HEK293 (cell line): ENCODE measurements around the gene DHX16.

ENCODE experiments used
- CTCF ChIP-seq: fragments of 450-650 bp; formaldehyde crosslinking; IDR thresholded peaks from 2 replicates; pipeline ENCODE4 v1.5.1; 2016; ENCODE audit warnings: missing biosample characterization, missing genetic modification characterization
- GLI2 ChIP-seq: fragments of 450-650 bp; formaldehyde crosslinking; IDR thresholded peaks from 2 replicates; pipeline ENCODE4; 2017; ENCODE audit warnings: missing biosample characterization, missing genetic modification characterization, low read depth, borderline replicate concordance
- GLIS1 ChIP-seq: fragments of 450-650 bp; formaldehyde crosslinking; IDR thresholded peaks from 2 replicates; pipeline ENCODE4 v1.5.1; 2016; ENCODE audit warnings: missing biosample characterization, missing genetic modification characterization
- HOXD13 ChIP-seq: sonication (generic); formaldehyde crosslinking; IDR thresholded peaks from 2 replicates; pipeline ENCODE4 v1.8.0; 2022; ENCODE audit warnings: missing genetic modification reagents, borderline replicate concordance
- INSM2 ChIP-seq: fragments of 450-650 bp; formaldehyde crosslinking; IDR thresholded peaks from 2 replicates; pipeline ENCODE4 v1.5.1; 2016; ENCODE audit warnings: missing biosample characterization, missing genetic modification characterization
- KLF10 ChIP-seq: fragments of 450-650 bp; IDR thresholded peaks from 2 replicates; pipeline ENCODE4 v1.5.1; 2018; ENCODE audit warnings: missing biosample characterization, mild to moderate bottlenecking, missing genetic modification characterization
- MYNN ChIP-seq: fragments of 450-650 bp; formaldehyde crosslinking; IDR thresholded peaks from 2 replicates; pipeline ENCODE4 v1.5.1; 2016; ENCODE audit warnings: missing biosample characterization, missing genetic modification characterization, borderline replicate concordance
- SP2 ChIP-seq: fragments of 450-650 bp; formaldehyde crosslinking; IDR thresholded peaks from 2 replicates; pipeline ENCODE4 v1.5.1; 2016; ENCODE audit warnings: missing biosample characterization, missing genetic modification characterization
- TCF7L2 ChIP-seq: IDR thresholded peaks from 2 replicates; pipeline ENCODE4 v1.6.1; 2011; ENCODE audit warnings: low read depth, mild to moderate bottlenecking, inconsistent platforms, low read length, moderate library complexity, borderline replicate concordance
- TSHZ1 ChIP-seq: fragments of 450-650 bp; formaldehyde crosslinking; IDR thresholded peaks from 2 replicates; pipeline ENCODE4 v1.5.1; 2016; ENCODE audit warnings: missing biosample characterization, missing genetic modification characterization, borderline replicate concordance
- ZBTB26 ChIP-seq: fragments of 450-650 bp; formaldehyde crosslinking; optimal IDR thresholded peaks from 2 replicates; pipeline ENCODE3; 2016; ENCODE audit warnings: missing biosample characterization, mild to moderate bottlenecking, missing genetic modification characterization
- ZBTB6 ChIP-seq: fragments of 450-650 bp; formaldehyde crosslinking; IDR thresholded peaks from 2 replicates; pipeline ENCODE4 v1.5.1; 2017; ENCODE audit warnings: missing biosample characterization, missing genetic modification characterization
- ZFP37 ChIP-seq: fragments of 450-650 bp; formaldehyde crosslinking; IDR thresholded peaks from 2 replicates; pipeline ENCODE4 v1.5.1; 2016; ENCODE audit warnings: missing biosample characterization, missing genetic modification characterization
- ZNF350 ChIP-seq: fragments of 450-650 bp; formaldehyde crosslinking; IDR thresholded peaks from 2 replicates; pipeline ENCODE4 v1.5.0; 2017; ENCODE audit warnings: missing biosample characterization, mild to moderate bottlenecking, missing genetic modification characterization
- ZNF362 ChIP-seq: fragments of 450-650 bp; formaldehyde crosslinking; IDR thresholded peaks from 2 replicates; pipeline ENCODE4 v1.5.1; 2016; ENCODE audit warnings: missing biosample characterization, missing genetic modification characterization
- ZNF398 ChIP-seq: fragments of 450-650 bp; formaldehyde crosslinking; IDR thresholded peaks from 2 replicates; pipeline ENCODE4 v1.5.1; 2017; ENCODE audit warnings: missing biosample characterization, missing genetic modification characterization
- ZNF416 ChIP-seq: fragments of 450-650 bp; formaldehyde crosslinking; IDR thresholded peaks from 2 replicates; pipeline ENCODE4 v1.5.1; 2016; ENCODE audit warnings: missing biosample characterization, missing genetic modification characterization
- ZNF473 ChIP-seq: fragments of 450-650 bp; formaldehyde crosslinking; IDR thresholded peaks from 2 replicates; pipeline ENCODE4 v1.5.1; 2017; ENCODE audit warnings: missing biosample characterization, missing genetic modification characterization
- ZNF558 ChIP-seq: fragments of 450-650 bp; formaldehyde crosslinking; IDR thresholded peaks from 2 replicates; pipeline ENCODE4 v1.5.1; 2016; ENCODE audit warnings: missing biosample characterization, missing genetic modification characterization
- ZNF624 ChIP-seq: fragments of 450-650 bp; formaldehyde crosslinking; IDR thresholded peaks from 2 replicates; pipeline ENCODE4 v1.5.1; 2017; ENCODE audit warnings: missing biosample characterization, missing genetic modification characterization
- ZNF664 ChIP-seq: fragments of 450-650 bp; formaldehyde crosslinking; IDR thresholded peaks from 2 replicates; pipeline ENCODE4 v1.5.1; 2016; ENCODE audit warnings: missing biosample characterization, missing genetic modification characterization
- ZNF701 ChIP-seq: fragments of 450-650 bp; formaldehyde crosslinking; IDR thresholded peaks from 2 replicates; pipeline ENCODE4 v1.5.1; 2016; ENCODE audit warnings: missing biosample characterization, missing genetic modification characterization
- ZNF777 ChIP-seq: fragments of 450-650 bp; formaldehyde crosslinking; IDR thresholded peaks from 2 replicates; pipeline ENCODE4 v1.5.1; 2017; ENCODE audit warnings: missing biosample characterization, missing genetic modification characterization, borderline replicate concordance
- ZSCAN18 ChIP-seq: fragments of 450-650 bp; formaldehyde crosslinking; IDR thresholded peaks from 2 replicates; pipeline ENCODE4 v1.5.1; 2016; ENCODE audit warnings: missing biosample characterization, missing genetic modification characterization

DHX16 gene

GRCh38 chr6:30672445-30673253, at the start of gene DHX16 (continued):
- no peak for TF ChIP-seq TSHZ1 (tag by site-specific recombination)
- TF ChIP-seq ZNF362: peak; percentile 97
- no peak for TF ChIP-seq ZNF350 (tag by site-specific recombination)
- TF ChIP-seq CTCF: peak; percentile 81; the same call in 1 of the 2 replicates
- TF ChIP-seq SP2 (tag by site-specific recombination): peak; percentile 56; the same call in 1 of the 2 replicates
- no peak for TF ChIP-seq ZNF398 (tag by site-specific recombination)
- peak; percentile 57; the same call in 1 of the 2 replicates for TF ChIP-seq ZBTB6 (tag by site-specific recombination)
- TF ChIP-seq ZBTB26 (tag by site-specific recombination): peak; percentile 31
- 0 out of 2 replicates have a peak, but pooled peaks have one; percentile 48 for TF ChIP-seq INSM2 (tag by site-specific recombination)
- TF ChIP-seq ZNF701 (tag by site-specific recombination): no peak
- TF ChIP-seq HOXD13: no peak
- no peak for TF ChIP-seq ZNF624
- peak; percentile 25; the same call in 1 of the 2 replicates for TF ChIP-seq MYNN (tag by site-specific recombination)
- peak; percentile 42; the same call in 1 of the 2 replicates for TF ChIP-seq ZFP37
- TF ChIP-seq ZNF777 (tag by site-specific recombination): no peak
- TF ChIP-seq TCF7L2: no peak
- TF ChIP-seq GLIS1 (tag by site-specific recombination): no peak
- TF ChIP-seq ZNF558 (tag by site-specific recombination): peak; percentile 61; the same call in 1 of the 2 replicates
- no peak for TF ChIP-seq ZNF473 (tag by site-specific recombination)
- TF ChIP-seq KLF10: 0 out of 2 replicates have a peak, but pooled peaks have one; percentile 41
- TF ChIP-seq ZSCAN18 (tag by site-specific recombination): no peak
- no peak for TF ChIP-seq ZNF416 (tag by site-specific recombination)
- TF ChIP-seq ZNF664: peak; percentile 100
- no peak for TF ChIP-seq GLI2 (tag by site-specific recombination)
